ENCODE data around the gene PKNOX2.
A peak's percentile ranks its signal among the peaks of the same experiment; 100 is the strongest.

Gene PKNOX2

DNA sequence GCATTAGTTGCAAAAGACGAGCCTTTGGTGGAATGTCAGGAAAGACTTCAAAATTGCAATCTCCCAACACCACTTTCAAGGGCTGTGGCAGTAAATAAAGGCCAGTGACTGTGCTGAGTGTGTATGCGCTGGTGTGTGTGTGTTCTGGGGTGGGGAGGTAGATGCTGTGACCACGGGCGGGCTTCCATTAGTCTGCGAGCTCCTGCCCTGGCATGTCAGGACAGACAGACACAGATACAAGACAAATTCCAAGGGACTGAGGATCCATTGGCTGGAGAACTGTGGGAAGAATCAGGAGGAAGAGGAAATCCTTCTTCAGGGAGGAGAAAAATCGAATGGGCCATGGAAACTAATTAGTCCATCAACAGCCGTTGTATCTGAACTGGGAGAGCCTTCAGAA, 248.0 kb downstream of the PKNOX2 start:
- no peak for DNase-seq (ENCODE audit: low read depth in 2 of 2)

DNA sequence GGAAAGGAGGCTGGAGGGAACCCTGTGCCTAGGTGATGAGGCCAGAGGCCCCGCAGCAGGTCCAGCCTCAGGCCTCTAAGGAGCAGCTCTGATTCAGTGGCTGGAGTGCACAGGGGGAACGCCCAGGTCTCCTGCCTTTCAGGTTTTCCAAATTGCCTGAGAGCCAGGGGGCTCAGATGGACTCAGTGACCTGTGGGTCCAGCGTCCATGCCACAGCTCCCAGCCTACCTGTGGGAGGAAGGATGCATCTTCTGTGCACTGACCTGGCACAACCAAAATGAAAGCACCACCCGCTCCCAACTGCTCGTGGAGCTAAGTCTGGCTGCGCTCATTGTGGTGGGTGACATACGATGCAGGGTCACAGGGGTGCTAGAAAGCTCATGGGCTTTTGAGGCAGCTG, 248.7 kb downstream of the PKNOX2 start:
- DNase-seq (ENCODE audit: low read depth in 2 of 2), result no peak

DNA sequence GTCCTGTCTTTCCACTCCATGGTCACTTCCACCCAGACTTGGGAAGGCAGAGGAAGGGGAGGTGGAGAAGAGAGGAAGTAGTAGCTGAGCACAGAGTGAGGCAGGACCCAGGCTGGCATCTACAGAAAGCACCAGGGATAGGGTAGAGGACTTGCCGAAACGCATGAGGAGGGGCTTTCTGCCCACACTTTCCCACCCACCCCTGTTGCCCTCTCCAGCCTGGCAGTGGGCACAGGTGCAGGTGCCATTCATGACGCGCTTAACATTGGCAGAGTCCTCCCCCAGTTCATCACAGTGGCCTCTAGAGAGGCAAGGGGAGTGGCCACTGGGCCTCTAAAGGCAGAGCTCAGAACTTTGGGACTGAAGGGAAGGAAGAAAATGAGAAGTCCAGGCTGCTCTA, 249.6 kb downstream of the PKNOX2 start:
- no peak for DNase-seq (ENCODE audit: low read depth in 2 of 2)

DNA sequence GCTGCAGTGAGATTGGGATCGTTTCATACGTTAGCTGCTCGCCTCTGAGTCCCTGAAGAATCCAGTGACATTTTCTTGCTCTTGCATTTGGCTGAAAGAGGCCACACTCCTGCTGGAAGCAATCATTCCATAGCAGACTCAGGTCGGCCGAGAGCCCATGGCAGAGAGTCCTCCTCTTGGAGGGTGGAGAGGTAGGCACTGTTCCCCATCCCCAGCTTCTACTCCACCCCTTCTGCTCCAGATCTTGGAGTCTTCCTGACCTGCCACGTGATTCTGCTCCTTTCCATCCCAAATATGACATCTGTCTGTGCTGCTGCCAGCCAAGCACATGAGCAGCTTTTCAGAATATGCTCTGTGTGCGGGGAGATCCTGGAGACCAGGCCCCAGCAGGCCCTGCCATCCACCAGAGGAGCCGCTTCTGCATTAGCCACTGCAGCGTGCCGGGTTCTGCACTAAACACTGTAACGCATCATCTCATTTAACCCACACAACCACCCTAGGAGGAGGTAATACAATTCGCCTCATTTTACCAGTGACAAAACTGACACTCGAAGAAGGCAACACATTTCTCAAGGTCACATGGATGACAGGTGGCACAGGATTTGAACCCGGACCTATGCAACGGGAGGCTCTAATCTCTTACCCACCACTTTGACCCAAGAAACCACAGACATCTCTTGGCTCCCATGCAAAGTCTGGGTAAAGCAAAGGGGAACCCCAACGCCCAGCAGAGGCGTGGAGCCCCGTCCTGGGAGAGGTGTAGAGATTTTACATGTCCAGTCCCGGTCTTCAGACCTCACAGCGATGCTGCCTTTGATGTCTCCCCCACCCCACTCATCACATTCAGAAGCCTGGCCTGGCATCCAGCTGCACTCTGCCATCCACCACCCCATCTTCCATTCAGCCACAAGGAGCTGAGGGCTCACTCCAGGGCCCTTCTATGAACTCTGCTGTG, 252.7 kb downstream of the PKNOX2 start:
- no peak for DNase-seq (ENCODE audit: low read depth in 2 of 2)

DNA sequence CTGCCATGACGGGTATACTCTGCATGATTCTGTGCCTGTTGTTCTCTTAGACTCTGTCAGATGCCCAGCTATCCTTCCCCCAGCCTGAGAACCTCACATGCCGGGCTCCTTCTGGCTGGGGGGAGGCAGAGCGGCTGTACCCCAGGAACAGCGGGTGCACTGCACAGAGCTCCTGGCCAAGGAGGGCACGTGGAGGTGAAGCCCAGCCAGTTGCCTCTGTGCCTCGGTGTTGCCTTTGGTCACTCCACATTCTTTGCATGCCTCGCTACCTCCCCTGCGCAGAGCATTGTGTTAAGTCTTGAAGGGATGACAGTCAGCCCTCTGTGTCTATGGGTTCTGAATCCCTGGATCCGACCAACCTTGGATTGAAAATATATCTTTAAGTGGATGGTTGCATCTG, 253.8 kb downstream of the PKNOX2 start:
- DNase-seq (ENCODE audit: low read depth in 2 of 2), result no peak

DNA sequence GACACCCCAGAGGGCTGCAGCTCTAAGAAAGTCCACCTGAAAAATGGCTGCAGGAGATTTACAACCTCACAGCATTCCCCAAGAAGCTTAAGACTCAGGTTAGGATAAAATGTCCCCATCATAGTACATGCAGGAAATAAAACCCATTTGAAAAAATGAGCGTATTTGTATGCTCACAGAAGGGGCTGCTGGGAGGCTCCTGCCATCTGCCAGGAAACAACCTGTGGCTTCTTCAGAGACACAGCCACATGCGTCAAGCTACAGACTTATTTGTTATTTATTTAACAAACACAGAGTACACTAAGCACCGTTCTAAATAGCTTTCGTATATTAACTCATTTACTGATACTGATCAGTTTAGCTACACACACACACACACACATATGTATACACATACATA, 258.1 kb downstream of the PKNOX2 start:
- no peak for DNase-seq (ENCODE audit: low read depth in 2 of 2)

DNA sequence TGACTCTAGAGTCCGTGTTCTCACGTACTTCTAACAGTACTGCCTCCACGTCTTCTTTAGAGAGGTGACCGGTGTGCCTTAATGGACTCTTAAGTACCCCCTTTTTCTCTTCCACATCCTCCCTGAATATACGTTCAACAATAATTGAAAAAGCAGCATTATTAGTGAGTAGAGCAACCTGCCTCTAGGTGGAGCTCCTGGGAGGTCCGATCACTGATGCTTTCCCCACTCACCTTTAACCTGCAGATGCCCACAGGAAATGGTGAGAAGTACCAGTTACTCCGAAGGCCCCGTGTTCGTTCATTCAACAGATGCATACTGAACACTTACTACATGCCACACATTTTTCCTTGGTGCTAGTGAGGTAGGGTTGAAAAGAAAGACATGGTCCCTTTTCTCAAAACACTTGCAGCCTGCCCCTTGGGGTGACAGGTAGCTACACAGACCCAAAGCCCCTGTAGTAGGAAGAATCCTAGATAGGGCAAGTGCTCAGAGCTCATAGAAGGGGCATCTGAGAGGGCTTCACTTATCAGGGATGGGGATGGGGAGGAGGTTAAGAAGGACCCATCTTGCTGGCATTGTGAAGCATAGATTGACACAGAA, 258.8 kb downstream of the PKNOX2 start:
- DNase-seq (ENCODE audit: low read depth in 2 of 2), result no peak

DNA sequence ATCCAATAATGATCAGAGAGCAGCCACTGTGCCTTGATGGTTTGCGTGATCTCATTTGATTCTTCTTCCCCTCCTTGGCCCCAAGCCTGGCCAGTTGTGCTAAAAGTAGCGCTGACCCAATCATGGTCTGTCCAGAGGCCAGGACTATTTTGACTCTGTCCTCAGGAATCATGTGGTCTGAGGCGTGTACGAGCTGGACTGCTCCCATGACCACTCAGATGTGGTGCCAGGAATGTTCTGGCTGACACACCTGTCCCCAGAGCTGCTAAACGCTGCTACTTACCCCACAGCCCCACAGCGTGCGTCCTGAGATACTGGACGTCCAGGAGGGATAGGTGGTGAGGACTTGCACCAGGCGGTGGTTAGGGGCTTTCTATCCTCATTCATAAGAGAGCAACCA, 261.1 kb downstream of the PKNOX2 start:
- no peak for DNase-seq (ENCODE audit: low read depth in 2 of 2)

DNA sequence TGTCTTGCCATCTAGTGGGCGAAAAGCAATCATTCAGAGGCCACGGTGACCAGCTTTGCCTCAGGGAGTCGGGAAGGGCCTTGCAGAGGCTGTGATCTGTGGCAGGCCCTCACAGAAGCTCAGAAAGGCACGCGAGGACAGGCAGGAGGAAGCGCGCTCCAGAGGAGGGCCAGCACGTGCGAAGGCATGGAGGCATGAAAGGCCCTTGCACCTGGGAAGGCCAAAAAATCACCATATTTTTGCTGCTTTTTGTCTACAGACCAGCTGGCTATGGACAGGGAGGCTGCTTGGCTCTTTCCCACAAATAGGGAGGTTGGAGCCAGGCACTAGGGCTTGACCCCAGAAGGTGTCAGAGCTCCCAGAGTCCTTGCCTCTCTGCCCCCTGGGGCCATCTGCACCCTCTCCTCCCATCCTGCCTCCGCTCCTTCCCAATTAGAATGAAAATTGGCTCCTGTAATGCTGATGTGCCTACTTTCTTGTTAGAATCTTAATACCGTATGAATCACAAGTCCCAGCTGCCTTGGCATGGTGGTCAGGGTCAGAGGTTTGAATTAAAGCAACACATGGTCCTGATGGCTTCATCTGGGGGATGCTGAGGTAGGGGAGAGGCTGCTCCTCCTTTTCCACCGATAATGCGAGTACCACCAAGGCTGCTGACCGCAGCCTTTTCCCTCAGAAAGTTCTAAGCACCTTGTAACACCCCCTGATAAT, 262.4 kb downstream of the PKNOX2 start:
- no peak for DNase-seq (ENCODE audit: low read depth in 2 of 2)

DNA sequence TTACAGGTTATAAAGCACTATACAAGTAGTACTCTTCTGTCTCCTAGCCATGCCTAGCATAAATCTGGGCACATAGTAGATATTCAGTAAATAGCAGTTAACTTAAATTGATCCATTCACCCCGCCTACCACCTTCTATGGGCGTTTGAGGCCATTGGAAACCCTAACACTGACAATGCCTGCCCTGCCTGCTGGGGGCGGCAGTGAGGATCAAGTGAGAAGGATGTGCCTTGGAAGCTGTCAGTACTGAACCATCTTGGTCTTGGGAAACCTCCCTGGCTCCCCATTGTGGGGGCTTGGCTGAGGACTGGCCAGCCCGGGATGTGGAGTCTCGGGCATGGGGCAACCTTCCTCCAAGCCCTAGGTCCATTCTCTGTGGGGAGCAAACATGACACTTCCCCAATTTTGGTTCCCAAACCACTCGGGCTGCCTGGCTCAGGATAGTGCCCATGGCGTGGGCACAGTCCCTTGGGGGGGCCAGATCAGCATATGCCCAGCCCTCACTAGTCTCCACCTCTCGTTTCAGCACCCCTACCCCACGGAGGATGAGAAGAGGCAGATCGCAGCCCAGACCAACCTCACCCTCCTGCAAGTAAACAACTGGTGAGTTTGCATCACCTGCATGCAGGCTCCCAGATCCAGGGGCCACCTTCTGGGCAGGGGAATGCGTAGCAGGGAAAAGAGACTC, 264.1 kb downstream of the PKNOX2 start:
- no peak for DNase-seq (ENCODE audit: low read depth in 2 of 2)

DNA sequence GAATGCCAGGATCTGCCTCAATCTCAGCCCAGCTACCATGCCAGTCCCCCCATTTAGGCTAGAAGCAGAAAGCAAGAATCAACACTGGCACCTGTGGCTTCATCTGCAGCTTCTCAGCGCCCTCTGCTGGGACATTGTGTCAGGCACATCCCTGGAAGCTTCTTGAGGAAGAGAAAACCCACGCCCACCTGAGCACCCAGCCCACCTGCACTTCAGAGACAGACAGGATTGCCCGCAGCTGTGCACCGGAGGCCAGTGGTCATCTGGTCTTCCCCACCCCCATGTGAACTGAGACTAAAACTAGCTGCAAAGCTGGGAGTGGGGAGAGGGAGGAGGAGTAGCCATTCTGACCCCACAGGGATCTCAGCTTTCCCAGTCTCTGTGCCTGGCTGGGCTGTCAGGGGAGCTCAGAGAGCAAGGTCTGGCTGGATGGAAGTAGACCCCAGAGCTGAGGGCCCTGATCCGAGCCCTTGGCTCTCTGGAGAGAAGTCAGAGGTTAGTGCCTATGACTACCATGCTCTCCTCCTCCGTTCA, 264.7 kb downstream of the PKNOX2 start:
- DNase-seq (ENCODE audit: low read depth in 2 of 2), result peak; percentile 7 to 14

DNA sequence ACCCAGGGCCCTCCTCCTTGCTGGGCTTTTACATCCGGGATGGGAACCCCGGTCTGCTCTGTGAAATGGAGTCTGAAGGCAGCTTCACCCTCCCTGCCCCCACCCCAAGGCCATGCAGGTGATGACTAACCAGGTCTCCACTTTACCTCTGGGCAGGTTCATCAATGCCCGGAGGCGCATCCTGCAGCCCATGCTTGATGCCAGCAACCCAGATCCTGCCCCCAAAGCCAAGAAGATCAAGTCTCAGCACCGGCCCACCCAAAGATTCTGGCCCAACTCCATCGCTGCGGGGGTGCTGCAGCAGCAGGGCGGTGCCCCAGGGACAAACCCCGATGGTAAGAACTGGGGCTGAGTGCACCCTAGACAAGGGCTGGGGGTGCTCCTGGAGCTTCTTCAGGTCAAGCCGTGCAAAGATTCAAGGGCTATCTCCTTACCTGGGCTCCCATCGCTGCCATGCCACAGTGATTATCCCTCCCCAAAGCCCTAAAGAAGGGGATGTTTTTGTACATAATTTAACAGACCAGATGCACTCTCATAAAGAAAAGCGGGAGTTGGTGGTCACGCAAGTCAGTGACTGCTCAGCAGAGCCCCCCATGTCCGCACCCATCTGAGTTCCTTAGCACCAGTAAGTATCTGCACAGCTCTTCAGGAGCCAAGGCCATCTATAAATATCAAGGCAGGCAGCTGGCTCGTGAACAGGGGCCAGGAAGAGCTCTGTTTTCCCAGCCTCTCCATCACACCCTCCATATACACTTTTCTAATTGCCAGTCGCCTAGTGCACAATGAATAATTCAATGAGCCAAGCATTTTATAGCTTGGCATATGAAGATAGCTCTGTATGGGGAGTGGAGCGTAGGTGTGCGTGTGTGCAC, 265.5 kb downstream of the PKNOX2 start:
- no peak for DNase-seq (ENCODE audit: low read depth in 2 of 2)

DNA sequence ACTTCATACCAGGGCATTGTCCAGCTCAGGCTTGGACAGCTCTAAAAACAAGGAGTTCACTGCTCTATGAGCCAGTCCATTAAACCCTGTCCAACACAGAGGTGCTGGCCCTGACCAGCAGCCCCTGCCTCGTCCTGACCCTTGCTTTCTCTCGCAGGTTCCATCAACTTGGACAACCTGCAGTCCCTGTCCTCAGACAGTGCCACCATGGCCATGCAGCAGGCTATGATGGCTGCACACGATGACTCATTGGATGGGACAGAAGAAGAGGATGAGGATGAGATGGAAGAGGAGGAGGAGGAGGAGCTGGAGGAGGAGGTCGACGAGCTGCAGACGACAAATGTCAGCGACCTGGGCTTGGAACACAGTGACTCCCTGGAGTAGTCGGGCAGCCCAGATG, 266.5 kb downstream of the PKNOX2 start:
- no peak for DNase-seq (ENCODE audit: low read depth in 2 of 2)

DNA sequence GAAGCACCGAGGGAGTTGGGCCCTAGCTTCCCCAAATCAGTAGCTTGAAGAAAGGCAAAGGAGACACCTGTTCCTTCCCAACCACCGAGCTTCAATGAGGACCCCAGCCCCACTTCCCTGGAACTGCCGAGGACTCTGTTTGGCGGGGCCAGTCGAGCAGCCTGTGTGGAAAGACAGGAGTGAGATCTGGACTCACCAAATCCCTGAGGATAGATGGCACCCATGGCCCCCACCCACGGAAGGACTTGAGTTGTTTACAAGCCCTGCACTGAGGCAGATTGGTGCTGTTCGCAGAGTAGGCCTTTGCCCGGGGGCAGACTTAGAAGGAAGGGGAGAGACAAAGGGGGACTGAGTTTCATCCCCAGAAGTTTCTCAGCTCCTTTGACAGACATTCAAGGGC, 266.9 kb downstream of the PKNOX2 start:
- DNase-seq (ENCODE audit: low read depth in 2 of 2), result no peak

DNA sequence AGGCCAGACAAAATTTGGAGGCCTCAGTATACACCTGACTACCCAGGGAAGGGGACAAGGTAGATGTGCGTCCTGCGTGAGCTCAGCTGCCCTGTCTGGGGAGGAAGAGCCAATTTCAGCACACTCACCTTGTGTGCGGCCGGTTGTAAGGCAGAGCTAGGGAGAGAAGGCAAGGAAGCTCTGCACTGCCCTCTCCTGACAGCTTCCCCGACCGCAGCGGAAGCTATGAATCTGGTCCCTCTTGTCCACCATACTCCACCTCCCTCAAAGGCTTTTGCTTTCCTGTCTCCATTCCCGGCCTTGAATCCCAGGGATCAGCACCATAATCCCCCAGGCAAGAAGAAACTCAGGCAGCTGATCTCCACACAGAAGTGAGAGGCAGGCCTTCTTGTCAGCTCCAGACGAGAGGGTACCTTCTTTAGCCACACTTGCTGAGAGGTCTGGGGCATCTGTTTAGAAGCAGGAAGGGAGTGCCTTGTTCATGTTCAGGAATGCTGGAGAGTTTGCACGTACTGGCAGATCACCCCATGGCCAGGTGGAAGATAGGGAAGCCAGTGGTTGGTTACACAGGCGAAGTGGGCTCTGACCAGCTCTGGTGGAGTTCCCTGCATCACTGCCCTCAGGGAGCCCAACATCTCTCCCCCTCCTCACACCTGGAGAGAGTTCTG, 269.0 kb downstream of the PKNOX2 start:
- DNase-seq (ENCODE audit: low read depth in 2 of 2), result no peak

DNA sequence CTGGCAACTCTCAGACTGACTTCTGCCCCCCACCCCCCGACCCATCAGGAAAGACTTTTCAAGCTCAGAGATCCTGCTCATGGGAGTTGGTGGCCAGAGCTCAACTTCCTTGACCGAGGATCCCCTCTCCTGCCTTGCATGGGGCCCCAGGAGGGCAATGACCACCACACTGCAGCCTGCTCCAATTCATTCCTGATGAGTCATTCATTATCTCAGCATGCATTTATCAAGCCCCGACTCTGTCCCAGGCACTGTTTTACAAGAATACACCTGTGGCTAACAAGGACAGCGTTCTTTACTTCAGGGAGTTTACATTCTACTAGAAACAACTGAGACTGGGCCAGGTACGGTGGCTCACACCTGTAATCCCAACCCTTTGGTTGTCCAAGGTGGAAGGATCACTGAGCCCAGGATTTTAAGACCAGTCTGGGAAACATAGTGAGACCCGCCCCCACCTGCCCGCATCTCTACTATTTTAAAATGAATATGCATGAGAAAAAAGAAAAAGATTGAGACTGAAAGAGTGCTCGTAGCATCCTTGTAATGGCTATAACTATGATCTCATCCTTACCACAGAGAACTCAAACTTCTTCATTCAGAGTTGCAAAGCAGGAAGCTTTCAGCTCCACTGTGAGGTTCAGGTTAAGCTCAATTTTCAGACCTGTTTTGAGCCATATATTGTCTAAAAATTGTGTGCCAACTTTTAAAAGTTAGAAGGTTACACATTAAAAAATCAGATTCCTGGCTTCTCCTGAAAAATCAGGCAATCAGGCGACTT, 271.1 kb downstream of the PKNOX2 start:
- DNase-seq (ENCODE audit: low read depth in 2 of 2), result no peak

DNA sequence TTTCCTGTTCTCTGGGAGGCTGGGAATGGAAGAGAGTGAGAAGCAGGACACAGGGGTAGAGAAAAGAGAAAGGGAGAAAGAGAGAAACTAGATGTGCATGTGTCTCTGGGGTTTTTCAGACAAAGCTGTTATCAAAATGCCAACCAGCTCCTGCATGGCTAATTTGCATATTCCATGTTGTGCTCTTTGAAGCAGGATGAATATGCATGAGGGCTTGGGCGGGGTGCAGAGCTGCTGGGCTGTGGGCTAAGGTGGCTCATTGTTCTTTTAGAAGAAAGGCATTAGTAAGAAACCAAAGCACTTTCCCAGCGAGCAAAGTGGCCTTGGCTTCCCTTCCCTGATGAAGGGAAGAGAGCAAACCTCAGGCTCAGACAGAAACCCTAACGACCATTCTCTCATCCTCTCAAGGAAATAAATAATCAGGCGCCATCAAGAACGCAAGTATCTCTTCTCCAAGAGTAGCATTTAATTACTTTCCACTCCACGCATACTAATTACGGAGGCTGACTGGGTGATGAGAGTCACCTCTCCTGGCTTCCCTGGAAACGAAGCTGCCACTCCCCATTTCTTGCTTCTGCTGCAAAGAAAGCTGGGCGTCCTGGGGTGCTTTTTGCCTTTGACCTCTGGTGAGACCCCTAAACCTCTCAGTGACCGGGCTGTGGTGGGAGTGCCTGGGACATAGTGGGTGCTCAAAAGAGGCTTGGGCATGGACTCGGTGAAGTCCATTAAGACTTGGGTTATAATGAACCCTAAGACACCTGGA, 277.3 kb downstream of the PKNOX2 start:
- DNase-seq (ENCODE audit: low read depth in 2 of 2), result no peak

DNA sequence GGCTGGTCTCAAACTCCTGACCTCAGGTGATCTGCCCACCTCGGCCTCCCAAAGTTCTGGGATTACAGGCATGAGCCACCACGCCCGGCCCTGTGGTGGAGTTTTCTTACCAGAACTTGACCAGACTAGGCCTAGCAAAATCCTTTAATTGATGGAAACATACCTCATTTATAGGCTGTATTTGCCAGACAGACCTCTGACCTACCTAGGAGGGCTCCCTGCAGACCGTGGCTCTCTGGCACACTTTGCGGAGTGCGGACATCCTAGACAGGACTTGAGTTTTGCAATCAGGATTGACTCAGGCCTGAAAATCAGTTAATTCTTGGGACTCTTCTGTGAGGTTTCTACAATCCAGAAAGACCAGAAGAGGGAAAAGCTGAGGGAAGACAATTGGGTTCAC, 278.4 kb downstream of the PKNOX2 start:
- no peak for DNase-seq (ENCODE audit: low read depth in 2 of 2)

All from activated CD8-positive, alpha-beta memory T cell treated with anti-CD3 and anti-CD28 coated beads for 4 hours (primary cell).